NOMO-1 (cell line): ENCODE measurements around the gene NEDD4.
"Not testable (repeated sequence)": the region's sequence is repeated elsewhere in the genome, so short reads cannot be mapped to it uniquely, and the experiment has no call there.

ENCODE experiments used
- DNase-seq, 2 experiments: peaks; one replicate each; lab custom pipeline; 2025; ENCODE audit not compliant: unreplicated experiment in 2 of 2; lab: John Stamatoyannopoulos, UW

Gene NEDD4

DNA sequence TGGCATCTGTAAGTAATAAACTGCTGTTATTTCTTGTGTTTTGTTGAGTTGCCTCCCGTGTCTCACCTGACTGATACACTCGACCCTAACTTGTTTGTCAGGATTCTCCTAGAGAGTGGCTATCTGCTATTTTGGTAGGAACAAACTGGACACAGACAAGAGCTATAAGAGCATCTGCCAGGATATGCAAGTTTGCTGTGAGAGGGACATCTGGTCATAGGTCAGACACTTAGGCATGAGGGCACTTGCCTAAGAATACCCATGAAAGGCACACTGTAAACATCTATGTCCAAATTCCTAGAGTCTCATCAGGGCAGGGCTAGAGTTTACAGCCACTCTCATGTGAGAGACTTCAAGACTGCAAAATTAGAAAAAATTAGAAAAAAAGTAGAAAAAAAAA, 32.5 kb downstream of the NEDD4 start:
- no peak for DNase-seq

DNA sequence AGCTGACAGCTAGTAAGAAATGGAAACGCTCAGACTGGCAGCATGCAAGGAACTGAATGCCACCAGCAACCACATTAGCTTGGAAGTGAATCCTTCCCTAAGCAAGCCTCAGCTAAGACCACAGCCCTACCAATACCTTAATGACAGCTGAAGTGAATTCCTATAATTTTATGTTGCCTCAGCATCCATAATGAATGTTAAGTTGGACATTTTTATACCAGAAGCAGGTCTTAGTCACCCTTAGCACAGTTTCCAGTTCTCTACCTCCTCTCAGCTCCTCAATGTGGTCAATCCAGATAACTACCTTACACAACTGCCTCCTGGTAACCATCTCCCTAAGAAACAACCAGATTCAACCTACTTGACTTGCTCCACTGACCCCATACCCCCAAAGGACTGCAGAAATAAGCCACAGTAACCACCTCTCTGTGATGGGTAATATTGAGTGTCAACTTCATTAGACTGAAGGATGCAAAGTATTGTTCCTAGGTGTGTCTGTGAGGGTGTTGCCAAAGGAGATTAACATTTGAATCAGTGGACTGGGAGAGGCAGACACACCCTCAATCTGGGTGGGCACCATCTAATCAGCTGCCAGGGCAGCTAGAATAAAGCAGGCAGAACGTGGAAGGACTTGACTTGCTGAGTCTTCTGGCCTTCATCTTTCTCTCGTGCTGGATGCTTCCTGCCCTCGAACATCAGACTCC, 33.5 kb downstream of the NEDD4 start:
- DNase-seq, result no peak

DNA sequence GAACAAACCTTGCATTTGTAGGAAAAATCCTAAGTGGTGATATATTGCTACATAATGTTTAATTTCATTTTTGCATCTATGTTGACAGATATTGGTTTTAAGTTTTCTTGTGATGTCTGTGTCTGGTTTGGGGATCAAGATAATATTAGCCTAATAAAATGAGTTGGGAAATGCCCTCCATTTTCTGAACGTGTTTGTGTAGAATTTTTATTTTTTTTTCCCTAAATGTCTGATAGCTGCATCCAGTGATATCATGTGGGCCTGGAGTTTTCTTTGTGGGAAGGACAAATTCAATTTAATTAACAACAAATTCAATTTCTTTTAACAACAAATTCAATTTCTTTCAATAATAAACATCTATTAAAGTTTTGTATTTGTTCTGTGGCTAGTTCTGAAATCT, 35.1 kb downstream of the NEDD4 start:
- DNase-seq, result no peak

DNA sequence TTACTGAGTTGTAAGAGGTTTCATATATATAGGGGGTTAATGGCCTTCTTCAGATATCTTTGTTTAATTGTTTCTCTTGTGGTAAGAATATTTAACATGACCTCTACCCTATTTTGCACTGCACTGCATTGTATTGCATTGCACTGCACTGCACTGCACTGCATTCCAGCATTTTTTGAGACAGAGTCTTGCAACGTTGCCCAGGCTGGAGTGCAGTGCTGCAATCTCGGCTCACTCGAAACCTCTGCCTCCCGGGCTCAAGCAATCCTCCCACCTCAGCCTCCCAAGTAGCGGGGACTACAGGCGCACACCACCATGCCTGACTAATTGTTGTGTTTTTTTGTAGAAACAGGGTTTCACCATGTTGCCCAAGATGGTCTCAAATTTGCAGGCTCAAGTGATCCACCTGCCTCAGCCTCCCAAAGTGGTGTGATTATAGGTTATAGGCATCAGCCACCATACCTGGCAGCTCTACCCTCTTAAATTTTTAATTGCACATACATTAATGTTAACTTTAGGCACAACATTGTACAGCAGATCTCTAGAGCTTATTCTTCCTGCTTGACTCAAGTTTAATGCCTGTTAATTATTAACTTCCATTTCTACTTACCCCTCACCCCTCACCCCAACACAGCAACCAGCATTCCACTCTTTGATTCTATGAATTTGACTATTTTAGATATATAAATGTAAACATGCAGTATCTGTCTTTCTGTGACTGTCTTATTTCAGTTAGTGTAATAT, 38.4 kb downstream of the NEDD4 start:
- DNase-seq, result no peak

GRCh38 chr15:55952501-55953274, 40.7 kb downstream of the NEDD4 start:
- not testable (repeated sequence) for DNase-seq

DNA sequence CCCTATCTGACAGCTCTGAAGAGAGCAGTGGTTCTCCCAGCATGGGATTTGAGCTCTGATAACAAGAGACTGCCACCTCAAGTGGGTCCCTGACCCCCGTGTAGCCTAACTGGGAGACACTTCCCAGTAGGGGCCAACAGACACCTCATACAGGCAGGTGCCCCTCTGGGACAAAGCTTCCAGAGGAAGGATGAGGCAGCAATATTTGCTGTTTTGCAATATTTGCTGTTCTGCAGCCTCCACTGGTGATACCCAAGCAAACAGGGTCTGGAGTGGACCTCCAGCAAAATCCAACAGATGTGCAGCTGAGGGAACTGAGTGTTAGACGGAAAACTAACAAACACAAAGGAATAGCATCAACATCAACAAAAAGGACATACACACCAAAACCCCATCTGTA, 48.8 kb downstream of the NEDD4 start:
- not testable (repeated sequence) for DNase-seq

DNA sequence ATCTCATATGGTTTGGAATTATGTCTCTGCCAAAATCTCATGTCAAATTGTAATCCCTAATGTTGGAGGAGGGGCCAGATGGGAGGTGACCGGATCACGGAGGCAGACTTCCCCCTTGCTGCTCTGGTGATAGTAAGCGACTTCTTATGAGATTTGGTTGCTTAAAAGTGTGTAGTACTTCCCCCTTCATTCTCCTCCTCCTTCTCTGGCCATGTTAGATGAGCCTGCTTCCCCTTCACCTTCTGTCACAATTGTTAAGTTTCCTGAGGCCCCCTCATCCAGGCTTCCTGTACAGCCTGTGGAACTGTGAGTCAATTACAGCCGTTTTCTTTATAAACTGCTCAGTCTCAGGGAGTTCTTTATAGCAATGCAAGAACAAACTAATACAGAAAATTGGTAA, 51.1 kb downstream of the NEDD4 start:
- peak; percentile 81 to 88 for DNase-seq

DNA sequence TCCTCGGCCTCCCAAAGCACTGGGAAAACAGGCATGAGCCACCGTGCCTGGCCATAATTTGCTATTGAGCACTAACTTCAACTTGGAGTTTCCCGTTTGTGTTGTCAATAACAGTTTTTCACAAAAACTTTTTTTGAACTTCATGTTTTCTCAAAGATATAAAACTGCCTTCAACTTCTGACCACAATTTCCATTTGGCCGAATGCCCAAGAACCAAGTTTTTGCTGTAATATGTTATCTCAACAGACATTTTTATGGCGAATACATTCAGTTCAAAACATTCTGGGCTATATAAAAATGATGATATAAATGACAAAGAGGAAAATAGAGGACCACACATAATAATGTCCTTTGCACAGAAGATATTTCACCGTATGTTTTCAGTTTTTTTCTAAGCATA, 56.4 kb downstream of the NEDD4 start:
- DNase-seq, result peak in 1 of 2 experiments; percentile 8

DNA sequence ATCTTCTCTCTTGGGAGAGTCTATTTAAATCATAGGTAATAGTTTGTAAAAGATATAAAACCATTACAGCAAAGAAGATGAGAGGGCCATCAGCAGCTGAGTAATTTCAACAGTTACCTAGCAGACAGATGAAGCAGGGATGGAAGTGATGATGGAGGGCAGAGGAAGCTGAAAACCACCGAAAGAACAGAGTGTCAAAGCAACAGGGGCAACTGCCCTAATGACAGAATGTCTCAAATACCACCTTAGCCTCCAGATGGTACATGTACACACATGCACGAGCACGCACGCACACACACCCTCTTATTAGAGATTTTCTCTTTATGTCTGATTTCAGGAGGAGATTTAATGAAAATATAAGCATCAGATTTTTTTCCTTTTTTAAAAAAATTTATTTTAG, 64.5 kb downstream of the NEDD4 start:
- DNase-seq, result no peak

- no peak for DNase-seq
These were observed 71.7 kb downstream of the NEDD4 start for GRCh38 chr15:55921744-55922143.

DNA sequence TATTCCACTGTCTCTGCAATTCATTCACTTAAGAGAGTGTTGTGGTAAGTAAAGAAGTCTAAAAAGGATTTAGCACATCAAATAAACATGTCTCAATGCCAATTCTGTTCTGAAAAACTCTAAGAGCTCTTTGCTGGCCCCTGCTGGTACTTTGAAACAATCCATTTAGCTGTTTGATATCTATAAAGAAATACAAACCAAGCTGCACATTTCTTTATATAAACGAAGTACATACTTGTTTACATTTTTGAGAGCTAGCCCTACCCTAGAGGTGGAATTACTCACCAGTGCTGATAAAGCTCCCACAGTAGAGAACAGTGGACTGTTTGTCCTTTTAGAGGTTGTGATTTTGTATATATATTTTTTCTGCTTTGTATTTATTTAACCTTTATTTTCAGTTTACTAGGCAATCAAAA, 75.5 kb downstream of the NEDD4 start:
- peak in 1 of 2 experiments; percentile 36 for DNase-seq

DNA sequence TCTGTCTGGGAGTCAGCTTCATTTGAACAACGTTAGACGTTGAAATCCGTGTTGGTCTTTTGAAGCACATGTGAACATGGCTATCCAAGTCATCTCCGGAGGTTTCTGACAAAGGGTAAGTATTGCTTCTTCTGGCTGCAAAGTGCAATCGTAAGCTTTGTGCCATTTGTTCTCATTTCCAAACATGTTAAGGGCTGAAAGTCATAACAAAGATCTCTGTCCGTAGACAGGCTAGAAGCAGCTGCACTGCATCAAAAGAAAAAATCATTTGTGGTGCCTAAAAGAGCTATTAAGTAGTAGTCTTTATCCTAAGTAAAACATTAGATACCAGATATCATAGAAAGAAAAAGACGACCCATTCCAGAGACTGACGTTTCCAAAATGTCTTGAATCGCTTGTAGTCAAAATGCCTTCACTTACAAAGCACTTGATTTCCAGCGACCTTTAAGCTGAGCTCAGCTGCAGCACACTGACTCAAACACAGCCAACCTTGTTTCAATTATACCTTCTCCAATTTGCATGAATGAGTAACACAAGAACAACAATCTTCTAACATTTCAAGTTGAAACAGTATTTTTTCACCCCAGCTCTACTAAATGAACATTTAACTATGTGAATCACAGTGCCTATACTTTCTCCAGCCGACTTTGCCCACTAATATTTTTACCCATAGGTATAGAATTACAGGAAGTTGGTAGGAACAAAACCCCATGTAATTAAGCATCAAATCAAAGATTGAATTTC, 76.6 kb downstream of the NEDD4 start:
- DNase-seq, result no peak

- no peak for DNase-seq
These were observed 77.4 kb downstream of the NEDD4 start for GRCh38 chr15:55915876-55916567.

GRCh38 chr15:55915221-55915620, 78.2 kb downstream of the NEDD4 start:
- DNase-seq, result no peak

DNA sequence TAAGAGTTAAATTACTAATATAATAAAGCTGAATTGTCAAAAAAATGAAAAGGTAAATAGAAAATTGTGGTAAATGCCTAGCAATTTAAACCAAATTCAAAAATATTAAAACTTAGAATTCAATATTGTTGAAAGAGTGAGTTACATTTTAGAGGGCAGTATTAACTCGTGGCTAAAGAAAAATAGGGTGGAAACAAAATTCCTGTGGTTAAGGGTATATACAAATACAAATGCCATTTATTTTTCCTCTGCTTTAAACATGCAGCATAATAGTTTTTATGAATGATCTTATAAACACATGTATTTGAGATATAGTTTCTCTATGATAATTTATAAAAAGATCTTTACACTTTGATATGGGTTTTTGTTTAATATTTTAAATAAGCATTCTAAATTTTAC, 79.0 kb downstream of the NEDD4 start:
- no peak for DNase-seq

- DNase-seq, result no peak
These were observed 80.4 kb downstream of the NEDD4 start for GRCh38 chr15:55912982-55913381.

DNA sequence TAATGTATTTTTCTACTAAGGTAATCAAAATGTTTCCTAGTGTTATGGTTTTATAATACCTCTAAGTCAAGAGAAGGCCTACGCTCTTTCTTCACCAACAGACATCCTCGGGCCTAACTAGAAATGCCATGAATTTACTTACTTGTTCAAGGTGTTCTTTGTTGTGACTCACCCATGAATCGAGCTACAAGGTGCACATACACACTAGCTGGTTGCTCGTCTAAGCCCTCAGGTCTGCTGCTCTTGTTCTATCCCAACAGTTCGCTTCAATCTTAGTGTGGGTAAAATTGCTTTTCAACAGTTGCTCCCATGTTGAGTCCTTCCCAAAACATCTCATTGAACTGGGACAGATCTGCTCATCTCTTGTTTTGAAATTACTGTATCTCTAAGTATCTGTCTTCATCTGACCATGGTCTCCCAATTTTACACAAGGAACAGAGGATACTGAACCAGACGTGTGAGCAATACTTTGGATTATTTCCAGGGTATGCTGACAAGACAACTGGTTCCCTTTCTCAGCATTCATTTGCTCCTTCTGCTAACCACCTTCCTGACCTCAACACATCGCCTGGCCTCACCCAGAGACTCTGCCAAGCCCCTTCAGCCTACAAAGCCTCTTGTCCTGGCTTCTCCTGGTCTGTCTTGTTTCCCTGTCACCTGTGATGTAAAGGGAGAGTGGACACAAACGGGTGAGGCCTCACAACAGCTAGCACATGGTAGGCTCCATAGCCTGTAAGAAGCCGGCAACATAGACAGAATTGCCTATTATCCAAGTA, 84.2 kb downstream of the NEDD4 start:
- no peak for DNase-seq

DNA sequence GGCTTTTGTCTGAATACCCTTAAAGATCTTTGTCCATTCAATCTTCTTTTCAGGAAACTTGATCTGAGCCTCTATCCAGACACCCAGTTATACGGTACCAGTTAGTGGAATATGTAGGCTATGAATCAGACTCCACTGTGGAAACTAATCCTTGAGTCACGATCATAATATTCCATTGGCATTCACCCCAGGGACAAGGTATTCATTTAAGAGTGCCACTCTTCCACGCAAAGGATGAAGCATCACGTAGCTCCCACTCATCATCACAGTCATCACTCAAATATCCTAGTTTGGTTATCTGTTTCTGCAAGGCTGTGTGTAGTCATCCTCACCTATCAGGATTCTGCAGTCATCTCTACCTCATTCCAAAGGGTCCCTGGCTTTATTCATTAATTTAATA, 85.6 kb downstream of the NEDD4 start:
- DNase-seq, result no peak

- DNase-seq, result no peak
These were observed 90.4 kb downstream of the NEDD4 start for GRCh38 chr15:55902981-55903380.

- DNase-seq, result no peak
These were observed 93.4 kb downstream of the NEDD4 start for GRCh38 chr15:55900019-55900418.
